GM12878 (cell line): Measurements from ENCODE around the gene SSNA1. TPM values are rescaled to one million over a fixed set of nuclear protein-coding genes. Genes with fewer than 3 reads are reported as not detected.
A peak's percentile ranks its signal among the peaks of the same experiment; 100 is the strongest.

Experiments
- ASH2L ChIP-seq: fragments of 300-600, 200-600 bp; sonication (generic); IDR thresholded peaks from 2 replicates; pipeline ENCODE4 v1.6.1; 2017; ENCODE audit warnings: low read depth, mild to moderate bottlenecking, borderline replicate concordance
- ATF2 ChIP-seq: IDR thresholded peaks from 2 replicates; pipeline ENCODE4 v1.6.1; 2012; ENCODE audit warnings: low read length, inconsistent platforms
- BACH1 ChIP-seq: fragments of 450-650 bp; IDR thresholded peaks from 2 replicates; pipeline ENCODE4 v1.6.1; 2017; ENCODE audit warnings: mild to moderate bottlenecking, borderline replicate concordance
- CBFB ChIP-seq: IDR thresholded peaks from 2 replicates; pipeline ENCODE4 v1.6.1; 2016; ENCODE audit warnings: antibody characterized with exemption, low read depth
- GATAD2B ChIP-seq: fragments of 450-650 bp; conservative IDR thresholded peaks from 2 replicates; pipeline ENCODE4 v1.6.1; 2017; ENCODE audit warnings: low read depth, mild to moderate bottlenecking, moderate library complexity
- IKZF1 ChIP-seq: fragments of 450-650 bp; conservative IDR thresholded peaks from 2 replicates; pipeline ENCODE4 v1.6.1; 2017; ENCODE audit warnings: antibody characterized with exemption, mild to moderate bottlenecking
- LARP7 ChIP-seq: fragments of 450-650 bp; IDR thresholded peaks from 2 replicates; pipeline ENCODE4 v1.6.1; 2017; ENCODE audit warnings: mild to moderate bottlenecking
- MEF2B ChIP-seq: fragments of 450-650 bp; IDR thresholded peaks from 2 replicates; pipeline ENCODE4 v1.6.1; 2018; ENCODE audit warnings: mild to moderate bottlenecking, moderate library complexity; ENCODE audit not compliant: partially characterized antibody, poor library complexity, severe bottlenecking
- MYB ChIP-seq: fragments of 150-350 bp; IDR thresholded peaks from 2 replicates; pipeline ENCODE4 v1.6.1; 2014; ENCODE audit warnings: mild to moderate bottlenecking, low read depth, low read length, borderline replicate concordance
- PBX3 ChIP-seq: IDR thresholded peaks from 2 replicates; pipeline ENCODE4 v1.6.1; 2011; ENCODE audit warnings: mild to moderate bottlenecking, low read depth, low read length, moderate library complexity; ENCODE audit not compliant: insufficient replicate concordance
- PML ChIP-seq: IDR thresholded peaks from 2 replicates; pipeline ENCODE4 v1.6.1; 2012; ENCODE audit warnings: low read length, inconsistent platforms
- POLR2AphosphoS2 ChIP-seq: IDR thresholded peaks from 2 replicates; pipeline ENCODE4 v1.6.1; 2011; ENCODE audit warnings: low read depth, mild to moderate bottlenecking, low read length, improper control_type of control experiment, moderate library complexity
- POU2F2 ChIP-seq: IDR thresholded peaks from 3 replicates; pipeline ENCODE4 v1.6.1; 2011; ENCODE audit warnings: low read depth, mild to moderate bottlenecking, low read length, borderline replicate concordance
- REST ChIP-seq: IDR thresholded peaks from 2 replicates; pipeline ENCODE4 v1.6.1; 2012; ENCODE audit warnings: mild to moderate bottlenecking, low read depth, low read length
- RFX5 ChIP-seq: IDR thresholded peaks from 2 replicates; pipeline ENCODE4 v1.6.1; 2011; ENCODE audit warnings: low read depth, low read length, improper control_type of control experiment
- RUNX3 ChIP-seq: IDR thresholded peaks from 2 replicates; pipeline ENCODE4 v1.6.1; 2012; ENCODE audit warnings: low read length, inconsistent platforms
- SIX5 ChIP-seq: IDR thresholded peaks from 2 replicates; pipeline ENCODE4 v1.6.1; 2011; ENCODE audit warnings: mild to moderate bottlenecking, low read depth, low read length, moderate library complexity; ENCODE audit not compliant: severe bottlenecking
- SREBF1 ChIP-seq: IDR thresholded peaks from 2 replicates; pipeline ENCODE4 v1.6.1; 2012; ENCODE audit warnings: mild to moderate bottlenecking, low read length
- SREBF2 ChIP-seq: IDR thresholded peaks from 2 replicates; pipeline ENCODE4 v1.6.1; 2012; ENCODE audit warnings: mild to moderate bottlenecking, low read length
- ZBTB40 ChIP-seq: fragments of 450-650 bp; IDR thresholded peaks from 2 replicates; pipeline ENCODE4 v1.6.1; 2016; ENCODE audit warnings: mild to moderate bottlenecking, moderate library complexity, borderline replicate concordance
- polyA plus RNA-seq, 11 experiments: library from polyadenylated mRNA; depleted of rRNA in 4 of 11; unstranded in 6 of 11; stranded (reverse) in 5 of 11; fragments of >200 nt; fragmentation: Nextera tagmentation in 4 of 11; fragmentation: Illumina TruSeq in 1 of 11; extraction: Ambion mirVana in 4 of 11; extraction: Trizol in 1 of 11; gene quantifications; 1 replicate in 1 of 11; 2 replicates in 10 of 11; pipeline versions ENCODE4 v1.2.1 to v1.2.3, GENCODE V29; 2011 to 2016; ENCODE audit warnings: inconsistent platforms in 2 of 11, missing spikeins in 2 of 11, low read depth in 1 of 11
- total RNA-seq, 4 experiments: library from RNA; depleted of rRNA in 3 of 4; stranded (reverse); fragments of >200 nt in 3 of 4; fragmentation: Illumina TruSeq in 1 of 4; extraction: Trizol in 1 of 4; gene quantifications; 2 replicates each; pipeline versions ENCODE4 v1.2.1 to v1.2.3, GENCODE V29; 2013 to 2021

Gene SSNA1
- total and polyA plus RNA-seq, 10 of the 15 experiments (the other 5 are each of a cell fraction or from before 2014, with no cell fraction given), result 0.63 to 139 (median 78.0) TPM

- peak; percentile 49; the same call in 1 of the 2 replicates for TF ChIP-seq ZBTB40
- TF ChIP-seq BACH1, result peak; percentile 84
- TF ChIP-seq PML, result peak; percentile 45; the same call in 1 of the 2 replicates
- TF ChIP-seq POU2F2, result peak; percentile 12; the same call in 1 of the 3 replicates
- peak; percentile 21; the same call in 1 of the 2 replicates for TF ChIP-seq CBFB
- 0 out of 2 replicates have a peak, but pooled peaks have one; percentile 68 for TF ChIP-seq RFX5
- no peak for TF ChIP-seq SIX5
- no peak for TF ChIP-seq RUNX3
- no peak for TF ChIP-seq ATF2
- no peak for TF ChIP-seq SREBF2
- peak; percentile 74 for TF ChIP-seq GATAD2B
- TF ChIP-seq SREBF1, result no peak
- no peak for TF ChIP-seq REST
- no peak for TF ChIP-seq MYB
- peak; percentile 97 for TF ChIP-seq LARP7
- TF ChIP-seq POLR2AphosphoS2, result peak; percentile 87
- peak; percentile 60 for TF ChIP-seq IKZF1
- peak; percentile 66 for TF ChIP-seq MEF2B
- TF ChIP-seq PBX3, result peak; percentile 48
- no peak for TF ChIP-seq ASH2L
These were observed 12.1 kb downstream of the SSNA1 start, which contains the start of gene TPRN (continued) for GRCh38 chr9:137200311-137201204.
